Mesothelial cell of epicardium (in vitro differentiated cells): Measurements from ENCODE around the gene DGKD. TPM values are rescaled to one million over a fixed set of nuclear protein-coding genes. Genes with fewer than 3 reads are reported as not detected.

Experiments used
- DNase-seq, 2 experiments: peaks; one replicate each; pipeline ENCODE4 v3.0.0; 2021; ENCODE audit warnings: low spot score in 2 of 2; ENCODE audit not compliant: unreplicated experiment in 2 of 2
- H3K27ac Mint-ChIP-seq: 2 replicates; pipeline ENCODE4 v1.8.0; 2021; ENCODE audit warnings: mixed read lengths
- H3K27me3 Mint-ChIP-seq: 2 replicates; pipeline ENCODE4 v1.8.0; 2021; ENCODE audit warnings: low read depth, mixed read lengths
- H3K36me3 Mint-ChIP-seq: 2 replicates; pipeline ENCODE4 v1.8.0; 2021; ENCODE audit warnings: mixed read lengths
- H3K4me1 Mint-ChIP-seq: 2 replicates; pipeline ENCODE4 v1.8.0; 2021; ENCODE audit warnings: mixed read lengths
- H3K4me3 Mint-ChIP-seq: 2 replicates; pipeline ENCODE4 v1.8.0; 2021; ENCODE audit warnings: mild to moderate bottlenecking, moderate library complexity, mixed read lengths
- H3K9me3 Mint-ChIP-seq: 2 replicates; pipeline ENCODE4 v1.8.0; 2021; ENCODE audit warnings: mixed read lengths
- CTCF ChIP-seq: fragments of 200-600 bp; sonication (generic); IDR thresholded peaks from one replicate; pipeline ENCODE4 v1.5.0; 2021; ENCODE audit warnings: antibody characterized with exemption; ENCODE audit not compliant: unreplicated experiment
- total RNA-seq: library from RNA; stranded (reverse); gene quantifications from 3 replicates; pipeline ENCODE4 v1.2.1, GENCODE V29; 2021

Gene DGKD
- total RNA-seq, 1 donor from 2014 or later: 64.5 TPM

DNA sequence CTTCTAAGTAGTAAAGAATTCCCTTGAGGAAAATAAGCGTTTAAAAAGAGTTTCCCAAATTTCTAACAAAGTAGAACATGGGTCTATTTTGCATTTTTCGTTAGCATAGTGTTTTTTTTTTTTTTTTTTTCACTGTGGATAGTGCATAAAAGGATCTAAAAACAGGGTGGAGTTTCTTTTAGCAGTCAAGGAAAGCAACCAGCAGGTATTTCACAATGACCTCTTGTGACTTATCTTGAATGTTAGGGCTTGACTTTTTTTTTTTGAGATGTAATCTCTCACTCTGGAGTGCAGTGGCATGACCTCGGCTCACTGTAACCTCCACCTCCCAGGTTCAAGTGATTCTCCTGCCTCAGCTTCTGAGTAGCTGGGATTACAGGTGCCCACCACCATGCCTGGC, 14.9 kb upstream of the DGKD start:
- H3K4me3 Mint-ChIP-seq: no peak overlapping the region
- no peak for DNase-seq
- peaks cover 14% of the 10 kb centered on the region for H3K27me3 Mint-ChIP-seq
- no peak overlapping the region for H3K27ac Mint-ChIP-seq
- H3K36me3 Mint-ChIP-seq: no peaks in the 10 kb centered on the region
- peaks cover 4% of the 10 kb centered on the region for H3K9me3 Mint-ChIP-seq
- TF ChIP-seq CTCF: no peak
- H3K4me1 Mint-ChIP-seq: no peaks in the 10 kb centered on the region

- no peaks in the 10 kb centered on the region for H3K4me1 Mint-ChIP-seq
- TF ChIP-seq CTCF: no peak
- H3K36me3 Mint-ChIP-seq: no peaks in the 10 kb centered on the region
- no peak overlapping the region for H3K27ac Mint-ChIP-seq
- H3K4me3 Mint-ChIP-seq: no peak overlapping the region
- H3K27me3 Mint-ChIP-seq: peaks cover 15% of the 10 kb centered on the region
- peaks cover 4% of the 10 kb centered on the region for H3K9me3 Mint-ChIP-seq
- no peak for DNase-seq
These were observed 13.0 kb upstream of the DGKD start for GRCh38 chr2:233341296-233341695.

GRCh38 chr2:233342301-233342700, 12.0 kb upstream of the DGKD start:
- no peak for DNase-seq
- H3K9me3 Mint-ChIP-seq: peaks cover 4% of the 10 kb centered on the region
- H3K4me3 Mint-ChIP-seq: no peak overlapping the region
- H3K27ac Mint-ChIP-seq: no peak overlapping the region
- H3K4me1 Mint-ChIP-seq: no peaks in the 10 kb centered on the region
- no peaks in the 10 kb centered on the region for H3K36me3 Mint-ChIP-seq
- H3K27me3 Mint-ChIP-seq: peaks cover 19% of the 10 kb centered on the region
- TF ChIP-seq CTCF: no peak

DNA sequence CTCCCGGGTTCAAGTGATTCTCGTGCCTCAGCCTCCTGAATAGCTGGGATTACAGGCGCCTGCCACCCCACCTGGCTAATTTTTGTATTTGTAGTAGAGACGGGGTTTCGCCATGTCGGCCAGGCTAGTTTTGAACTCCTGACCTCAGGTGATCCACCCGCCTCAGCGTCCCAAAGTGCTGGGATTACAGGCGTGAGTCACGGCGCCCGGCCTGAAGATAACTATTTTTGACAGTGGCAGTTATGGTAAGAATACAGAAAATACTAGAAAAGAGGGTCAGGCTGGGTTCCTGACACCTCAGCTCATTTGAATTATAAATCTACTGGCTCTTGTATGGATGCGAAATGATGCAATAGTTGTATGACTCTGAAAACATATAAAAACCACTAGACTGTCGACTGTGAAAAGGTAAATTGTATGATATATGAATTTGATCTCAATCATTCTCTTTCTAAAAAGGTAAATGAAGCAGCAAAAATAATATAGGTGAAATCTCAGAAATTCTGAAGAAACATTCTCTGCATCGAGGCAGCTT, 11.1 kb upstream of the DGKD start:
- no peak for TF ChIP-seq CTCF
- Mint-ChIP-seq H3K36me3 (no peaks in the 10 kb centered on the region), H3K4me1 (no peaks in the 10 kb centered on the region), H3K9me3 (peaks cover 4% of the 10 kb centered on the region), H3K27ac (no peak overlapping the region), H3K27me3 (peaks cover 23% of the 10 kb centered on the region), H3K4me3 (no peak overlapping the region)
- no peak for DNase-seq

DNA sequence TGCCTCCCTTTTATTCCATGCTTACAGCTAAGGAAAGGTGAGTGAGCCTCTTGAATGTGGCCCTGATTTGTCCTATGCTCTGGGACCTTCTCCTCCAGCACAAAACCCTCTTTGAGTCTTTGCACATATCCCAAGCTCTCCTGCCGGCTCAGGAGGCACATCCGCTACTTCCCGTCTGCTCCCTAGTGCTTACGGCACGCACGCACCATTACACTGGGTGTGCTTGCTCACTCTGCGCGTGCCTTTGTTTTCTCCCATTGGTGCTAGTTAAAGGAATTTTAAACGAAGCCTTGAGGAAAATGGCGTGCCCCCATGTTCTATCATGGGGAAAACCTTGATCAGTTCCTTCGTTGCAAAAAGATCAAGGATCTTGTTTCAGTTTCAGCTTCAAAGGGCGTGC, 7.9 kb upstream of the DGKD start:
- H3K27ac Mint-ChIP-seq: no peak overlapping the region
- H3K4me3 Mint-ChIP-seq: no peak overlapping the region
- no peaks in the 10 kb centered on the region for H3K36me3 Mint-ChIP-seq
- no peak for TF ChIP-seq CTCF
- H3K9me3 Mint-ChIP-seq: peaks cover 3% of the 10 kb centered on the region
- no peak for DNase-seq
- peaks cover 10% of the 10 kb centered on the region for H3K4me1 Mint-ChIP-seq
- H3K27me3 Mint-ChIP-seq: peaks cover 41% of the 10 kb centered on the region

- H3K9me3 Mint-ChIP-seq: no peaks in the 10 kb centered on the region
- H3K27me3 Mint-ChIP-seq: peaks cover 41% of the 10 kb centered on the region
- no peaks in the 10 kb centered on the region for H3K36me3 Mint-ChIP-seq
- no peak for DNase-seq
- H3K27ac Mint-ChIP-seq: no peak overlapping the region
- H3K4me1 Mint-ChIP-seq: peaks cover 12% of the 10 kb centered on the region
- no peak overlapping the region for H3K4me3 Mint-ChIP-seq
- no peak for TF ChIP-seq CTCF
These were observed 7.4 kb upstream of the DGKD start for GRCh38 chr2:233346930-233347329.
